Heart right ventricle (tissue), 16 donors: ENCODE measurements around the gene TRIM17. TPM values are rescaled to one million over a fixed set of nuclear protein-coding genes. Genes with fewer than 3 reads are reported as not detected.
A peak's percentile ranks its signal among the peaks of the same experiment; 100 is the strongest.

Experiments used
- ATAC-seq, 8 donors: fragments of 200-7000 bp; cut with Tn5 transposase; one replicate each; pipeline ENCODE4 v1.9.1; 2020; ENCODE audit warnings: mild to moderate bottlenecking in 8 of 8, moderate library complexity in 8 of 8, moderate number of reproducible peaks in 1 of 8
- DNase-seq, 2 donors: peaks; one replicate each; pipeline ENCODE4 v3.0.0-alpha.2; 2020
- H3K27ac ChIP-seq, 10 donors: fragments of 200-600 bp; sonication (generic) in 2 of 10; one replicate each; pipeline versions ENCODE4 v1.5.0 to v1.8.0; 2020 to 2022; ENCODE audit warnings: mild to moderate bottlenecking in 3 of 10
- H3K27me3 ChIP-seq, 7 donors: fragments of 200-600 bp; one replicate each; pipeline ENCODE4 v1.8.0; 2021 to 2022; ENCODE audit warnings: mild to moderate bottlenecking in 2 of 7
- H3K36me3 ChIP-seq, 9 donors: fragments of 200-600 bp; sonication (generic) in 1 of 9; one replicate each; pipeline versions ENCODE4 v1.5.0 to v1.8.0; 2020 to 2022; ENCODE audit warnings: mild to moderate bottlenecking in 2 of 9
- H3K4me1 ChIP-seq, 9 donors: fragments of 200-600 bp; sonication (generic) in 1 of 9; one replicate each; pipeline versions ENCODE4 v1.5.0 to v1.8.0; 2020 to 2022; ENCODE audit warnings: mild to moderate bottlenecking in 4 of 9
- H3K4me3 ChIP-seq, 10 donors: fragments of 200-600 bp; sonication (generic) in 2 of 10; one replicate each; pipeline versions ENCODE4 v1.5.0 to v1.8.0; 2020 to 2022; ENCODE audit warnings: mild to moderate bottlenecking in 7 of 10, moderate library complexity in 2 of 10
- H3K9me3 ChIP-seq, 11 donors: fragments of 200-600 bp in 10 of 11; sonication (generic) in 2 of 11; one replicate each; pipeline versions ENCODE4 v1.5.0 to v1.8.0; 2013 to 2022; ENCODE audit warnings: mild to moderate bottlenecking in 2 of 11, control low read depth in 1 of 11, moderate library complexity in 1 of 11
- CTCF ChIP-seq, 9 donors: fragments of 200-600 bp; sonication (generic) in 2 of 9; IDR thresholded peaks; one replicate each; pipeline versions ENCODE4 v1.5.0 to v1.8.0; 2021 to 2022; ENCODE audit warnings: antibody characterized with exemption in 9 of 9, mild to moderate bottlenecking in 5 of 9, moderate library complexity in 1 of 9
- WGBS, 2 donors: extraction: QIAGEN DNeasy Blood & Tissue Kit; methylation state at CpG; one replicate each; pipeline ENCODE4 v1.1.7; 2013; ENCODE audit warnings: inconsistent platforms in 1 of 2; 5-methylcytosine and 5-hydroxymethylcytosine counted together
- intact Hi-C, 10 donors: fragments of 100-400 bp; cut with DNase I; formaldehyde crosslinking; loops; one replicate each; pipeline versions ENCODE4 v1.11.1 to v1.14.2; 2022
- polyA plus RNA-seq, 2 donors: library from polyadenylated mRNA; stranded (reverse); fragments of 200-250 nt; gene quantifications; one replicate each; pipeline ENCODE4 v1.2.3, GENCODE V29; 2013
- total RNA-seq, 10 donors: library from RNA; stranded (reverse); fragmentation: NEBNext Ultra II Directional in 3 of 10; extraction: Animal tissue kit (Norgen Biotek cat#: 25700) in 3 of 10; gene quantifications; one replicate each; pipeline versions ENCODE4 v1.2.1 to v1.2.4, GENCODE V29; 2021 to 2023
- donor health status: Arrhythmogenic right ventricular cardiomyopathy.
- donor health status: ischemic (EF 13 %, LVEDD 7.1; RV severe dilation, severe dysfunction).
- donor health status: healthy with polysubstance abuse.
- donor health status: DM: no; HTN: yes; CAD: no.
- donor health status: DM: no; HTN: no; CAD: no.
- donor health status: ischemic (EF 25% LVEDD 6.9; RV normal size, moderate dysfunction).
- donor health status: ischemic (EF 25% LVEDD 5.7; RV mildly dilated, moderate dysfunction).
- donor health status: healthy.
- donor health status: DM: yes; HTN: yes; CAD: no.
- donor health status: Ischemic cardiomyopathy.
- donor health status: ischemic (EF 35%, LVEDD 5.7; RV mildly dilated, moderate dysfunction).
- donor health status: nonischemic (EF 11% LVEDD 7.7; RV severe dilation, severe dysfunction).
- donor health status: DM: yes; HTN: yes; CAD: no.
- donor health status: PGD.
- donor health status: ischemic (EF 29% LVEDD 5.4; RV normal size, mild dysfunction).
- donor health status: nonischemic (EF 23%, LVEDD 6.1; RV moderate dilation, normal function).

Gene TRIM17
- total and polyA plus RNA-seq, 12 donors, result 0.14 to 0.44 (median 0.34) TPM; not detected in 3

- H3K36me3 ChIP-seq, result peaks cover 0 to 23% (median 0%) of the 10 kb centered on the region in 9 donors
- no peaks in the 10 kb centered on the region for H3K27me3 ChIP-seq
- peaks cover 0 to 75% (median 4%) of the 10 kb centered on the region in 9 donors for H3K4me1 ChIP-seq
- TF ChIP-seq CTCF (IDR thresholded peaks at IDR 0.05), result no peak
- no peaks in the 10 kb centered on the region for H3K9me3 ChIP-seq
- H3K27ac ChIP-seq, result peak overlapping the region in 9 of 10 donors; percentile 31 to 88 (median 73)
- peak; percentile 7 to 64 (median 42) for ATAC-seq
- peak in 1 of 2 donors; percentile 46 for DNase-seq
- intact Hi-C loops, result no loop called here
- WGBS, 2 donors, result 70 to 71% methylated on average over 19 of the region's 19 CpGs
- H3K4me3 ChIP-seq, result no peak overlapping the region
Measured at GRCh38 chr1:228360533-228361313, 55.9 kb downstream of the TRIM17 start.

GRCh38 chr1:228359613-228360532 lies 56.8 kb downstream of the TRIM17 start:
- intact Hi-C loops, result no loop called here
- H3K36me3 ChIP-seq, result peaks cover 0 to 29% (median 0%) of the 10 kb centered on the region in 9 donors
- H3K27ac ChIP-seq, result peak overlapping the region in 9 of 10 donors; percentile 31 to 88 (median 73)
- DNase-seq (peak in 1 of 2 donors; percentile 36), ATAC-seq (peak in 6 of 8 donors; percentile 0 to 9 (median 4))
- no peaks in the 10 kb centered on the region for H3K27me3 ChIP-seq
- WGBS, 2 donors, result 77 to 84% methylated on average over 45 of the region's 45 CpGs
- TF ChIP-seq CTCF (IDR thresholded peaks at IDR 0.05), result no peak
- H3K9me3 ChIP-seq, result no peaks in the 10 kb centered on the region
- peaks cover 0 to 66% (median 4%) of the 10 kb centered on the region in 9 donors for H3K4me1 ChIP-seq
- no peak overlapping the region for H3K4me3 ChIP-seq

GRCh38 chr1:228358764-228359612 lies 57.7 kb downstream of the TRIM17 start:
- Histone ChIP-seq H3K36me3 (peaks cover 0 to 38% (median 0%) of the 10 kb centered on the region in 9 donors), H3K27me3 (no peaks in the 10 kb centered on the region), H3K9me3 (no peaks in the 10 kb centered on the region), H3K27ac (peak overlapping the region in 8 of 10 donors; percentile 44 to 88 (median 71)), H3K4me1 (peaks cover 0 to 57% (median 3%) of the 10 kb centered on the region in 9 donors), H3K4me3 (no peak overlapping the region)
- ATAC-seq (peak in 7 of 8 donors; percentile 9 to 55 (median 34)), DNase-seq (peak in 1 of 2 donors; percentile 30)
- 75 to 76% methylated on average over 19 of the region's 19 CpGs for WGBS, 2 donors
- no peak for TF ChIP-seq CTCF (IDR thresholded peaks at IDR 0.05)
- intact Hi-C loops, result no loop called here
